GM19238 (cell line): ENCODE measurements around the gene APPBP2.

Experiments used
- DNase-seq: peaks from one replicate; pipeline ENCODE4 v3.0.0; 2011; ENCODE audit warnings: low spot score; ENCODE audit not compliant: insufficient read length

Gene APPBP2

GRCh38 chr17:60396412-60396811, 129.6 kb downstream of the APPBP2 start:
- DNase-seq = no peak

DNA sequence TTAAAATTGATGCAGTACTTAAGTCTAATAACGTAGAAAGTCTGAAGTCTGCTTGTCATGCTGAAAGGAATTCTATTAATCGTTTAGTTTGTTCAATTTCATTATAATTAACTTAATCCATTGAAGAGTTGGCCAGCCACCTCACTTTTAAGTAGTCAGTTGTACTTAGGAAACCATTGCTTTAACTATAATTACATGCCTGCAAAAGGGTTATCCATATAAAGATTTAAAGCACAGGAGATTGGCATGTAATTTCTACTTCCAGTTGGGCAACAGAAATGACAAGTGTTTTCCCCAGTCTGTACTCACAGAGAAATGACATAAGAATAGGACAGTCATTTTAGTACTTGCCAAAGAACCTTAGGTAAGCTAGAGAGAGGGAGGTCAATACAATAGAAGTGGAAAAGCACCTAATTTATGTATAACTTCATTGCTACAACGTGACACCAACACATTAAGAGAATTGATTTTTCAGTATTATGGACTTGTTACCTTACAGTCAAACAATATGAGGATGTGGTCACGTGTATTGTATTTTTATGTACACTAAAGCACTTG, 130.5 kb downstream of the APPBP2 start:
- DNase-seq = no peak

DNA sequence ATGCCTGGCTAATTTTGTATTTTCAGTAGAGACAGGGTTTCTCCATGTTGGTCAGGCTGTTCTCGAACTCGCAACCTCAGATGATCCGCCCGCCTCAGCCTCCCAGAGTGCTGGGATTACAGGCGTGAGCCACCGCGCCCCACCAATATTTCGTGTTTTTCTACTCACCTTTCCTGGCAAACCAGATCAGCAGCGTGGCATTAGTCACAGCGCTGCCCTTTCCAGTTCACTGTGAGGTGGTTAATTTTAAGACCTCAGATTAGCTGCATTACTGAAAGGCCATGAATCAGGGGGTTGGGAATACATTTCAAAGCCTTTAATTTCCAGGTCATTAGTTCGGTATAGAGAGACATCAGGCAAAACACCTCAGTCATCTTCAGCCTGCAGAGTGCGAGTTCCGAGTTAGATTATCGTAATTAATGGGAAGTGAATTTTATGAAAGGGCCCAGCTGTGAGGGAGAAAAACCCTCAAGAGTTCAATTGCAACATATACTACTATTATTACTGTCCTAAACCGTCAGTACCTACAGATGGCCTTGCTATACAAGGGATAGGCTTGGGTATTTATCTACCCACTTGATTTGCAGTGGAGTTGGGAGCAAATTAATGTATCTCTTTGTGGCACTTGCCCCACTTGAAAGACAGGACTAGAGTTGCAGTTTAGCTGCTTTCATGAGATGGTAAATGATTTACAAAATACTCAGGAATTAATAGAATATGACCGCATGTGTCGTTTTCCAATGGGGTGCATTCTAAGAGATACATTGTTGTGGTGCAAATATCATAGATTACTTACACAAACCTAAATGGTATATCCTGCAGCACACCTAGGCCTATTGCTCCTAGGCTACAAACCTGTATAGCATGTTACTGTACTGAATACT, 132.0 kb downstream of the APPBP2 start:
- no peak for DNase-seq
